ENCODE data around the gene CENPP. TPM values are rescaled to one million over a fixed set of nuclear protein-coding genes. Genes with fewer than 3 reads are reported as not detected.

CENPP gene
- total and polyA plus RNA-seq, 4 donors: 0.62 to 8.7 (median 1.3) TPM

- no peak overlapping the region for H3K9ac ChIP-seq (ENCODE audit: low read depth in 1 of 2, low read length in 2 of 2)
- no peak overlapping the region for H3K27ac ChIP-seq (ENCODE audit: low read depth in 1 of 2, low read length in 2 of 2)
- TF ChIP-seq HNF4A (conservative IDR thresholded peaks at IDR 0.05) (no peak), YY1 (IDR thresholded peaks at IDR 0.05) (no peak), ZBTB33 (IDR thresholded peaks at IDR 0.05) (no peak), TAF1 (conservative IDR thresholded peaks at IDR 0.05) (no peak), FOXA2 (IDR thresholded peaks at IDR 0.05) (no peak), NR2F2 (IDR thresholded peaks at IDR 0.05) (no peak), RXRA (IDR thresholded peaks at IDR 0.05) (no peak)
- TF ChIP-seq, protein P1, sequence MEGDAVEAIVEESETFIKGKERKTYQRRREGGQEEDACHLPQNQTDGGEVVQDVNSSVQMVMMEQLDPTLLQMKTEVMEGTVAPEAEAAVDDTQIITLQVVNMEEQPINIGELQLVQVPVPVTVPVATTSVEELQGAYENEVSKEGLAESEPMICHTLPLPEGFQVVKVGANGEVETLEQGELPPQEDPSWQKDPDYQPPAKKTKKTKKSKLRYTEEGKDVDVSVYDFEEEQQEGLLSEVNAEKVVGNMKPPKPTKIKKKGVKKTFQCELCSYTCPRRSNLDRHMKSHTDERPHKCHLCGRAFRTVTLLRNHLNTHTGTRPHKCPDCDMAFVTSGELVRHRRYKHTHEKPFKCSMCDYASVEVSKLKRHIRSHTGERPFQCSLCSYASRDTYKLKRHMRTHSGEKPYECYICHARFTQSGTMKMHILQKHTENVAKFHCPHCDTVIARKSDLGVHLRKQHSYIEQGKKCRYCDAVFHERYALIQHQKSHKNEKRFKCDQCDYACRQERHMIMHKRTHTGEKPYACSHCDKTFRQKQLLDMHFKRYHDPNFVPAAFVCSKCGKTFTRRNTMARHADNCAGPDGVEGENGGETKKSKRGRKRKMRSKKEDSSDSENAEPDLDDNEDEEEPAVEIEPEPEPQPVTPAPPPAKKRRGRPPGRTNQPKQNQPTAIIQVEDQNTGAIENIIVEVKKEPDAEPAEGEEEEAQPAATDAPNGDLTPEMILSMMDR (IDR thresholded peaks at IDR 0.05; ENCODE audit: low read depth, low read length, missing input control): no peak
- WGBS: 84% methylated on average over 2 of the region's 2 CpGs
- H3K4me3 ChIP-seq (ENCODE audit: low read depth in 1 of 3, low read length in 3 of 3): no peak overlapping the region
- H3K36me3 ChIP-seq (ENCODE audit: control insufficient read depth in 4 of 4, insufficient read depth in 3 of 4, low read depth in 1 of 4, low read length in 3 of 4): peaks cover 15 to 56% (median 41%) of the 10 kb centered on the region in 4 donors
- DNase-seq (ENCODE audit: low spot score): no peak
- H3K27me3 ChIP-seq (ENCODE audit: control insufficient read depth in 4 of 4, insufficient read depth in 4 of 4, low read length in 3 of 4): no peaks in the 10 kb centered on the region
- H3K9me3 ChIP-seq (ENCODE audit: control insufficient read depth in 4 of 4, low read length in 3 of 4): no peaks in the 10 kb centered on the region
- no peaks in the 10 kb centered on the region for H3K4me1 ChIP-seq (ENCODE audit: control insufficient read depth in 4 of 4, insufficient read depth in 4 of 4, low read length in 3 of 4)
These were observed 12.1 kb upstream of the CENPP start for GRCh38 chr9:92313624-92314012.

- TF ChIP-seq YY1 (IDR thresholded peaks at IDR 0.05) (no peak), JUND (IDR thresholded peaks at IDR 0.05) (no peak), EGR1 (IDR thresholded peaks at IDR 0.05; ENCODE audit: low read depth in 2 of 2) (no peak), FOXA1 (IDR thresholded peaks at IDR 0.05) (no peak), SP1 (IDR thresholded peaks at IDR 0.05) (no peak), HNF4A (conservative IDR thresholded peaks at IDR 0.05) (no peak), FOXA2 (IDR thresholded peaks at IDR 0.05) (no peak), RAD21 (IDR thresholded peaks at IDR 0.05) (no peak), GABPA (IDR thresholded peaks at IDR 0.05 in 1 of 2, conservative IDR thresholded peaks at IDR 0.05 in 1 of 2) (no peak), RXRA (IDR thresholded peaks at IDR 0.05) (no peak)
- Histone ChIP-seq H3K27me3 (ENCODE audit: control insufficient read depth in 4 of 4, insufficient read depth in 4 of 4, low read length in 3 of 4) (no peaks in the 10 kb centered on the region), H3K4me1 (ENCODE audit: control insufficient read depth in 4 of 4, insufficient read depth in 4 of 4, low read length in 3 of 4) (no peaks in the 10 kb centered on the region), H3K9ac (ENCODE audit: low read depth in 1 of 2, low read length in 2 of 2) (no peak overlapping the region), H3K36me3 (ENCODE audit: control insufficient read depth in 4 of 4, insufficient read depth in 3 of 4, low read depth in 1 of 4, low read length in 3 of 4) (peaks cover 16 to 59% (median 43%) of the 10 kb centered on the region in 4 donors), H3K9me3 (ENCODE audit: control insufficient read depth in 4 of 4, low read length in 3 of 4) (no peaks in the 10 kb centered on the region), H3K4me3 (ENCODE audit: low read depth in 1 of 3, low read length in 3 of 3) (no peak overlapping the region), H3K27ac (ENCODE audit: low read depth in 1 of 2, low read length in 2 of 2) (no peak overlapping the region)
- 96% methylated on average over 5 of the region's 5 CpGs for WGBS
- DNase-seq (ENCODE audit: low spot score): no peak
These were observed 10.3 kb upstream of the CENPP start for GRCh38 chr9:92315456-92315855.

GRCh38 chr9:92324431-92324830 lies 1.3 kb upstream of the CENPP start:
- WGBS: 27% methylated on average over 2 of the region's 2 CpGs
- no peaks in the 10 kb centered on the region for H3K27me3 ChIP-seq (ENCODE audit: control insufficient read depth in 4 of 4, insufficient read depth in 4 of 4, low read length in 3 of 4)
- peak overlapping the region in 1 of 2 donors; percentile 94 for H3K27ac ChIP-seq (ENCODE audit: low read depth in 1 of 2, low read length in 2 of 2)
- H3K4me3 ChIP-seq (ENCODE audit: low read depth in 1 of 3, low read length in 3 of 3): peak overlapping the region; percentile 55 to 100 (median 99)
- H3K9me3 ChIP-seq (ENCODE audit: control insufficient read depth in 4 of 4, low read length in 3 of 4): no peaks in the 10 kb centered on the region
- peaks cover 0 to 20% (median 18%) of the 10 kb centered on the region in 4 donors for H3K4me1 ChIP-seq (ENCODE audit: control insufficient read depth in 4 of 4, insufficient read depth in 4 of 4, low read length in 3 of 4)
- no peak for TF ChIP-seq YY1 (IDR thresholded peaks at IDR 0.05)
- TF ChIP-seq SP1 (IDR thresholded peaks at IDR 0.05): no peak
- TF ChIP-seq FOXA1 (IDR thresholded peaks at IDR 0.05): no peak
- no peak for TF ChIP-seq RXRA (IDR thresholded peaks at IDR 0.05)
- no peak for TF ChIP-seq ZBTB33 (IDR thresholded peaks at IDR 0.05)
- no peak for TF ChIP-seq JUND (IDR thresholded peaks at IDR 0.05)
- TF ChIP-seq FOXA2 (IDR thresholded peaks at IDR 0.05): no peak
- TF ChIP-seq MAX (IDR thresholded peaks at IDR 0.05): no peak
- H3K9ac ChIP-seq (ENCODE audit: low read depth in 1 of 2, low read length in 2 of 2): peak overlapping the region; percentile 86 to 95
- peaks cover 7 to 24% (median 18%) of the 10 kb centered on the region in 4 donors for H3K36me3 ChIP-seq (ENCODE audit: control insufficient read depth in 4 of 4, insufficient read depth in 3 of 4, low read depth in 1 of 4, low read length in 3 of 4)
- DNase-seq (ENCODE audit: low spot score): no peak
